ENCODE data around the gene MGAT4D.
"Not testable (repeated sequence)": the region's sequence is repeated elsewhere in the genome, so short reads cannot be mapped to it uniquely, and the experiment has no call there.

The MGAT4D gene

GRCh38 chr4:140497747-140498636 lies at the start of gene MGAT4D:
Gene MGAT4D (minus strand): TSS chr4:140498293. CDS start chr4:140498222, 71 bp downstream.
- no peak for FAIRE-seq

GRCh38 chr4:140533951-140534480 lies 35.9 kb upstream of the MGAT4D start:
- FAIRE-seq (no peak), DNase-seq (ENCODE audit: low spot score) (no peak)

More at GRCh38 chr4:140497747-140498636, at the start of gene MGAT4D:
- no peak for DNase-seq (ENCODE audit: low spot score)

- FAIRE-seq: no peak
- no peak for DNase-seq (ENCODE audit: low spot score)
Measured at GRCh38 chr4:140529434-140529833, 31.3 kb upstream of the MGAT4D start.

GRCh38 chr4:140523857-140524742 lies 26.0 kb upstream of the MGAT4D start, which contains the start of gene ELMOD2:
Gene ELMOD2 (plus strand): TSS chr4:140524168. CDS start chr4:140525429, 1,261 bp downstream.
- FAIRE-seq (peak; percentile 77), DNase-seq (ENCODE audit: low spot score) (peak; percentile 92)

GRCh38 chr4:140523370-140523856 lies 25.3 kb upstream of the MGAT4D start:
- no peak for DNase-seq (ENCODE audit: low spot score)
- FAIRE-seq: no peak

- FAIRE-seq: no peak
Measured at GRCh38 chr4:140515423-140515822, 17.3 kb upstream of the MGAT4D start.

GRCh38 chr4:140513765-140514164 lies 15.7 kb upstream of the MGAT4D start:
- not testable (repeated sequence) for FAIRE-seq; DNase-seq (ENCODE audit: low spot score)

More at GRCh38 chr4:140515423-140515822, 17.3 kb upstream of the MGAT4D start:
- no peak for DNase-seq (ENCODE audit: low spot score)

- DNase-seq (ENCODE audit: low spot score): no peak
Measured at GRCh38 chr4:140504261-140504660, 6.2 kb upstream of the MGAT4D start.

GRCh38 chr4:140499391-140499790 lies 1.3 kb upstream of the MGAT4D start:
- FAIRE-seq (no peak), DNase-seq (ENCODE audit: low spot score) (no peak)

More at GRCh38 chr4:140504261-140504660, 6.2 kb upstream of the MGAT4D start:
- FAIRE-seq: no peak

GRCh38 chr4:140497405-140497746 lies 717 bp downstream of the MGAT4D start:
- no peak for FAIRE-seq
- DNase-seq (ENCODE audit: low spot score): no peak

GRCh38 chr4:140485939-140486338 lies 12.2 kb downstream of the MGAT4D start:
- no peak for DNase-seq (ENCODE audit: low spot score)
- FAIRE-seq: no peak

GRCh38 chr4:140483445-140483844 lies 14.6 kb downstream of the MGAT4D start:
- FAIRE-seq (no peak), DNase-seq (ENCODE audit: low spot score) (no peak)

- no peak for DNase-seq (ENCODE audit: low spot score)
- no peak for FAIRE-seq
Measured at GRCh38 chr4:140472156-140472555, 25.9 kb downstream of the MGAT4D start.

- FAIRE-seq (no peak), DNase-seq (ENCODE audit: low spot score) (no peak)
Measured at GRCh38 chr4:140469791-140470733, 28.0 kb downstream of the MGAT4D start.

GRCh38 chr4:140466146-140466545 lies 31.9 kb downstream of the MGAT4D start:
- DNase-seq (ENCODE audit: low spot score) (no peak), FAIRE-seq (no peak)

- no peak for FAIRE-seq
- DNase-seq (ENCODE audit: low spot score): no peak
Measured at GRCh38 chr4:140463614-140464013, 34.5 kb downstream of the MGAT4D start.

- DNase-seq (ENCODE audit: low spot score) (no peak), FAIRE-seq (no peak)
Measured at GRCh38 chr4:140463182-140463581, 34.9 kb downstream of the MGAT4D start.

GRCh38 chr4:140450352-140450751 lies 47.7 kb downstream of the MGAT4D start:
- no peak for DNase-seq (ENCODE audit: low spot score)
- no peak for FAIRE-seq

- FAIRE-seq (no peak), DNase-seq (ENCODE audit: low spot score) (no peak)
Measured at GRCh38 chr4:140448830-140449229, 49.3 kb downstream of the MGAT4D start.

GRCh38 chr4:140448162-140448561 lies 49.9 kb downstream of the MGAT4D start:
- DNase-seq (ENCODE audit: low spot score) (no peak), FAIRE-seq (no peak)
